ELR (cell line): ENCODE measurements around the gene ZBTB11.
A peak's percentile ranks its signal among the peaks of the same experiment; 100 is the strongest.
"Not testable (repeated sequence)": the region's sequence is repeated elsewhere in the genome, so short reads cannot be mapped to it uniquely, and the experiment has no call there.

Experiments used
- DNase-seq: peaks from one replicate; pipeline ENCODE4 v3.0.0-alpha.2; 2015; ENCODE audit warnings: low read depth

The ZBTB11 gene

DNA sequence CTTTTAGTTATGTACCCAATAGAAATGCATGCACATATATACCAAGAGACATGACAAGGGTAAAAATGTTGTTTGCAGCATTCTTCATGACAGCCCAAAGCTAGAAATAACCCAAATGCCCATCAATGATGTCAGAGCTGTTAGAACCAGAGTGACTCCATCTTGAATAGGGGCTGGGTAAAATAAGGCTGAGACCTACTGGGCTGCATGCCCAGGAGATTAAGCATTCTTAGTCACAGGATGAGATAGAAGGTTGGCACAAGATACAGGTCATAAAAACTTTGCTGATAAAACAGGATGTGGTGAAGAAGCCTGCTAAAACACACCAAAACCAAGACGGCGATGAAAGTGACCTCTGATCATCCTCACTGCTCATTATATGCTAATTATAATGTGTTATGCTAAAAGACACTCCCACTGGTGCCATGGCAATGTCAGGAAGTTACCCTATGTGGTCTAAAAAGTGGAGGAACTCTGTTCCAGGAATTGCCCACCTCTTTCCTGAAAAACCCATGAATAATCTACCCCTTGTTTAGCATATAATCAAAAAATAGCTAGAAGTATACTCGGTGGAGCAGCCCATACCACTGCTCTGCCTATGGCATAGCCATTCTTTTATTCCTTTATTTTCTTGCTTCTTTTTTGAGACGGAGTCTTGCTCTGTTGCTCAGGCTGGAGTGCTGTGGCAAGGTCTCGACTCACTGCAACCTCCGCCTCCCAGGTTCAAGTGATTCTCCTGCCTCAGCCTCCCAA, 32.9 kb downstream of the ZBTB11 start:
- DNase-seq, result peak; percentile 87

DNA sequence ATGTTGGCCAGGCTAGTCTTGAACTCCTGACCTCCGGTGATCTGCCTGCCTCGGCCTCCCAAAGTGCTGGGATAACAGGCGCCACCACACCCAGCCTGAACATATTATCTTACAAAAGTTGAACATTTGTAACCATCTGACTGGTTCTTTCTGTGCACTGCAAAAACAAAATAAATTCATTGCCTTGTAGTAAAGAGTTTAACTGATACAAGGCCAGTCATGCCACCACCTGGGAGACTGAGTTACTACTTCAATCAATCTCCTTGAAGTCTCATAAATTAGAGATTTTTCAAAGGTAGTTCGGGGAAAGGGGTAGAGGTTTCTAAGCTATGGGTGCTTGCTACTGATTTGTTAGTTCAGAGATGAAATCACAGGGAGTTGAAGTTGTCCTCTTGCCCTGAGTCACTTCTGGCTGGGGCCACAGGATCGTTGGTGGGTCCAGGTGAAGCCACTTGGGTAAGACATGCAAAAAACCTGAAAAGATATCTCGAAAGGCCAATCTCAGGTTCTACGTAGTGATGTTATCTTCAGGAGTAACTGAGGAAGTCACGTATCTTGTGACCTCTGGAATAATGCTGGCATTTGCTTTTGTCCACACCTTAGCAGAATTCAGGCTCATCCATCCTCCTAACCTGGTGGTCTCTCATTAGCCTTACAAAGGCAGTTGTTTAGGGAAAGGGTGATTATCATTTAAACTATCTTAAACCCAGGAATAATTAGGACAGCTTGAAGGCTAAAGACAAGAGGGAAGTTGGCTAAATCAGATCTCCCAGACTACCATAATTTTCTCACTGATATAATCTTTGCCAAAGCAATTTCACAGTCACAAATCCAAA, 33.7 kb downstream of the ZBTB11 start:
- no peak for DNase-seq

DNA sequence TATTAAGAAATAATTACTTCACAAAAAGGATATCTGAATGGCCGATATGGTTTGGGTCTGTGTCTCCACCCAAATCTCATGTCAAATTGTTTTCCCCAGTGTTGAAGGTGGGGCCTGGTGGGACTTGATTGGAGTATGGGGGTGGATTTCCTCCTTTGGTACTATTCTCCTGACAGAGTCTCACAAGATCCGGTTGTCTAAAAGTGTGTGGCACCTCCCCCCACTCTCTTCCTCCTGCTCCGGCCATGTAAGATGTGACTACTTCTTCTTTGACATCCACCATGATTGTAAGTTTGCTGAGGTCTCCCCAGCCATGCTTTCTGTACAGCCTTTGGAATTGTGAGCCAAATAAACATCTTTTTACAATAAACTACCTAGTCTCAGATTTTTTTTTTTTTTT, 34.5 kb downstream of the ZBTB11 start:
- no peak for DNase-seq

DNA sequence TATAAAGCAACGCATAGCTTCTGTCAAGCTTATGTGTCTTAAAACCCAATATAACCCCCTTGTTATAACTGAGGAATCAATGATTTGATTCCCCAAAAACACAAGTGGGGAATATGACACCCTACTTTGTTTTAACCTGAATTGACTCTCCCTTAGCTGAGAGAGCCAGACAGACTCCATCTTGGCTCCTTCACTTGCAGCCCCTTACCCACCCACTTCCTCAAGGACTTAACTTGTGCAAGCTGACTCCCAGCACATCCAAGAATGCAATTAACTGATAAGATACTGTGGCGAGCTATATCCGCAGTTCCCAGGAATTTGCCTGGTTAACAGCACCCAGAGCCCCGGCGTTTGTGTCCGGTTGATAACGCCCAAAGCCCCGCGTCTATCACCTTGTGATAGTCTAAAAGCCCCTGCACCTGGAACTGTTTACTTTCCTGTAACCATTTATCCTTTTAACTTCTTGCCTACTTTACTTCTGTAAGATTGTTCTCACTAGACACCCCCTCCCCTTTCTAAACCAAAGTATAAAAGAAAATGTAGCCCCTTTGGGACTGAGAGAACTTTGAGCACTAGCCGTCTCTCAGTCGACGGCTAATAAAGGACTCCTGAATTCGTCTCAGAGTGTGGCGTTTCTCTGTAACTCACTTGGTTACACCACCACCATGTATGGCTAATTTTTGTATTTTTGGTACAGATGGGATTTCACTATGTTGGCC, 35.4 kb downstream of the ZBTB11 start:
- DNase-seq, result not testable (repeated sequence)

DNA sequence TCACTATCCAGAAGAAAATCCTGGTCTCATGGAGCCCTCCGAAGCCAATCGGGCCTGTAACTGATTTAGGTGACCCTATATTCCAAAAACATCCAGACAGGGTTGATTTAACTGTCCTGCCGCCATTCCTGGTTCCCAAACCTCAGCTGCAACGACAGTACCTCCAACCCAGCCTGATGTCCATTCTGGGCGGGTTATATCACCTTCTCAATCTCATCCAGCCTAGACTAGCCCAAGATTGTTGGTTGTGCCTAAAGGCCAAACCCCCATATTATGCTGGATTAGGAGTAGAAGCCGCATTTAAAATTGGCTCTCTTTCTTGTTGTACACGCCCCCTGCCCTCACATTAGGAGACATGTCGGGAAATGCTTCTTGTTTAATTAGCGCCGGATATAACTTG, 36.7 kb downstream of the ZBTB11 start:
- no peak for DNase-seq

DNA sequence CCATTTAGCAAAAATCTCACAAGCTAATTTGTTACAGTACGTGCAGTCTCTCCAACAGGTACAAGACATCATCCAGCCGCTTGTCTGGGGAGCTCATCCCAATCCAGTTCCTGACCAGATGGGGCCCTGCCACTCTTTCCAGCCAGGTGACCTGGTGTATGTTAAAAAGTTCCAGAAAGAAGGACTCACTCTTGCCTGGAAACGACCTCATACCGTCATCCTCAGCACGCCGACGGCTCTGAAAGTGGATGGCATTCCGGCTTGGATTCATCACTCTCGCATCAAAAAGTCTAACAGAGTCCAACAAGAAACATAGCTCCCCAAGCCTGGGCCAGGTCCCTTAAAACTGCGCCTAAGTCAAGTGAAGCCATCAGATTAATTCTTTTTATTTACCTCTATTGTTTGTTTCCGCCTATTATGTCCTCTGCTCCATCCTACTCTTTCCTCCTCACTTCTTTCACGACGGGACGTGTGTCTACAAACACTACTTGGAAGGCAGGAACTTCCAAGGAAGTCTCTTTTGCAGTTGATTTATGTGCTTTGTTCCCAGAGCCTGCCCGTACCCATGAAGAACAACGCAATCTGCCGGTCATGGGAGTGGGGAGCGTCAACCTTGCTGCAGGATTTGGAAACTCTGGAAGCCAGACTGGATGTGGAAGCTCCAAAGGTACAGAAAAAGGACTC, 37.5 kb downstream of the ZBTB11 start:
- DNase-seq, result no peak

DNA sequence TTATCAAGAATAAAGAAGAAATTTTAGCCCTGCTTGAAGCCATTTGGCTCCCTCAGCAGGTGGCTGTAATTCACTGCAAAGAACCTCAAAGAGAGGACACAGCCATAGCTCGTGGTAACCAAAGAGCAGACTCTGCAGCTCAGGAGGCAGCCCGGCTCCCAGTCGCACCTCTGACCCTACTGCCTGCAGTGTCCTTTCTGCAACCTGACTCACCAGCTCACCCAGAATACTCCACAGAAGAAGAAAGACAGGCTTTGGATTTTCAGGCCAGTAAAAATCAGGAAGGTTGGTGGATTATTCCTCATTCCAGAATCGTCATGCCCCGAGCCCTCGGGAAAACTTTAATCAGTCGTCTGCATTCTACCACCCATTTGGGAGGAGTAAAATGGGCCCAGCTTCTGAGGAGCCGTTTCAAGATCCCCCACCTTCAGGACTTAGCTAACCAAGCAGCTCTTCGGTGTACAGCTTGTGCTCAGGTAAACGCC, 38.6 kb downstream of the ZBTB11 start:
- no peak for DNase-seq

DNA sequence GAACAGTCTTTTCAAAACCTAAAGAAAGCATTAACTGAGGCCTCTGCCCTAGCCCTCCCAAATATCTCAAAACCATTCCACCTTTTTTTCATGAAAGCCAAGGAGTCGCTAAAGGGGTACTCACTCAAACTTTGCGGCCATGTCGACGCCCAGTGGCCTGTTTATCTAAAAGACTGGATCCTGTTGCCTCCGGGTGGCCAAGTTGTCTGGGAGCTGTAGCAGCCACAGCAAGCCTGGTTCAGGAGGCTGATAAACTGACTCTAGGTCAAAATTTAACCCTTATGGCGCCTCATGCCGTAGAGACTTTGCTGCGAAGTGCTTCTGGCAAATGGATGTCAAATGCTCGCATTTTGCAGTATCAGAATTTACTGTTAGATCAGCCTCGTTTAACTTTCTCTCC, 39.5 kb downstream of the ZBTB11 start:
- DNase-seq, result no peak

DNA sequence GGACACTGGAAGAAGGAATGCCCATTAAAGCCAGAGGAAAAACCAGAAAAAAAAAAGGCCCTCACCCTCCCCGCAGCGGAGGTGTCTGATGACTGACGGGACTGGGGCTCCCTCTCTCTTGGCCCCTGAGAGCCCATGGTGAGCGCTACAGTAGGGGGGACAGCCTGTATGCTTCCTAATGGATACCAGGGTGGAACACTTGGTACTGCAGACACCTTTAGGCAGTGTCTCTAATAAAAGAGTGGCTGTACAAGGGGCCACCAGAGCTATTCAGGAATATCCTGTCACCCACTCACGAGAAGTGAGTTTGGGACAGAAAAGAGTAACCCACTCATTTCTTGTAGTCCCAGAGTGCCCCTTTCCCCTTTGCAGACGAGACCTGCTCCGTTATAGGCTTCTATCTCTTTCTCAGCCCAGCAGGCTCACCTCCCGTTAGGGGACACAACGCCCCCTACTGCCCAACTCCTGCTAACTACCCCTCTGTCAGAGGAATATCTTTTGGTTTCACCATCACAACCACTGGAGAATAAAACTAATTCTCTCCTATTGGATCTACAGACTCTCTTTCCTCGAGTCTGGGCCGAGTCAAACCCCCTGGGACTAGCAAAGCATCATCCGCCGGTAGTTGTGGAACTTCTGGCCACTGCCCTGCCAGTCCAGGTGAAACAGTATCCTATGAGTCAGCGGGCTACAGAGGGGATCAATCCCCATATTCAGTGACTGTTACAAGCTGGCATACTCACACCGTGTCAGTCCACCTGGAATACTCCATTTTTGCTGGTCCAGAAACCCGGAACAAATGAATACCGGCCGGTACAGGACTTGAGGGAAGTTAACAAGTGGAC, 40.8 kb downstream of the ZBTB11 start:
- DNase-seq, result peak; percentile 62

DNA sequence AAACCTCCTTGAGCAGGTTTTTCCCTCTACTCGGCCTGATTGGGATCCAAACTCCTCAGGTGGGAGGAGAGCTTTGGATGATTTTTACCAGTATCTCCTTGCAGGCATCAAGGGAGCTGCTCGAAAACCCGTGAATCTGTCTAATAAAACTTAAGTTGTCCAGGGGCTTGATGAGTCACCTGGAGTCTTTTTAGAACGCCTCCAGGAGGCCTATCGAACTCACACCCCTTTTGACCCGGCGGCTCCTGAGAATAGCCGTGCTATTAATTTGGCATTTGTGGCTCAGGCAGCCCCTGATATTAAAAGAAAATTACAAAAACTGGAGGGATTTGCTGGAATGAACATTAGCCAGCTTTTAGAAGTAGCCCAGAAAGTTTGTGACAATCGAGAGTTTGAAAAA, 41.6 kb downstream of the ZBTB11 start:
- DNase-seq, result peak; percentile 8

DNA sequence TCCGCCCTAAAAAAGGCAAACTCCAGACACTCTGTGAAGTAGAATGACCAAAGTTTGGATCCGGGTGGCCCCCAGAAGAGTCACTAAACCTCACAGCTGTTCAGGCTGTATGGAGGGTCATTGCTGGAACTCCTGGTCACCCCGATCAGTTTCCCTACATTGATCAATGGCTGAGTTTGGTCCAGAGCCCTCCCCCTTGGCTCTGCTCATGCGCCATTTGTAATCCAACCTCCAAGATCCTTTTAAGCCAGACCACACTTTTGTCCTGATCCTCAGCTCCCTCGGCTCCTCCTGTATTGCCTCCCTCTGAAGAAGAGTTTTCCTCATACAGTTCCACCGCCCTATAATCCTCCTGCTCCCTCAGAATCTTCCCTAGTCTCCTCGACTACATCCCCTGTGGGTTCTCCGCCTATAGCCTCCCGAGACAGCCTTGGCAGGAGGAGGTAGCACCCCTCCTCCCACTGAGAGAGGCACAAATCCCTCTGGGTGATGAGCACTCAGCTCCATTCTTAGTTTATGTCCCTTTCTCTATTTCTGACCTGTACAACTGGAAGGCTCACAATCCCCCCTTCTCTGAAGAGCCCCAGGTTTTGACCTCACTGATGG, 42.2 kb downstream of the ZBTB11 start:
- DNase-seq, result no peak

DNA sequence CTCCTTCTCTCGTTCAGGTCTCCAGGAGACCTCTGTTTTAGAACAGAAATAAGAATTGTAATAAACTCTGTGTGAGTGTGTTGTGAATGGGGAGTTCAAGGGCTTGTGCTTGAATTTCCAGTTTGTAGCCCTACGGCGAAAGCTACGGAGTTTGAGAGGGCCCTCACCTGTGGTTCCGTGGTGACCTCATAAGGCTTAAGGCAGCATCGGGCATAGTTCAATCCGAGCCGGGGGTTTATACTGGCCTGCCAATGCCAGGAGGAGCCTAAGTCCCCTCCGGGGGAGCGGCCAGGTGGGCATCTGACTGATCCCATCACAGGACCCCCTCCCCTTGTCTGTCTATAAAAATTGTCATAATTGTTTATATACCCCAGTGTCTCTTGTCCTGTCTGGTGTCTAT, 43.7 kb downstream of the ZBTB11 start:
- DNase-seq, result no peak

DNA sequence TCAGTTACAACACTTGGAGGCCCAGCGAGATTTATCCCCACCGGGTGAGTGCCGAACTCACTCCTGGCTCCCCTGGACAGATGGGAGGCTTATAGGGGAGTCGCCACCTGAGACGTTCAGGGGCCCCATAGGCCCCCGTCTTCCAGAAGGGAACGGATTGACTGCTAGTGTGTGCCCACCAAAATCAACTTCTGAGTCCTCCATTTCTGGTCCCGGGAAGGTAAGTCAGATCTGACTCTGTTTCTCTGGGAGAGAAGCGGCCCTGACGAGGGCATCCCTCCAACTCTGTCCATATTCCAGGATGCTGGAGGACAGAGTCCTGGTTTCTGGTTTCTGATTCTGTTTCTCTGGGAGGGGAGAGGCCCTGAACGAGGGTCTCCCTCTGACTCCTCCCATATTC, 44.3 kb downstream of the ZBTB11 start:
- no peak for DNase-seq

DNA sequence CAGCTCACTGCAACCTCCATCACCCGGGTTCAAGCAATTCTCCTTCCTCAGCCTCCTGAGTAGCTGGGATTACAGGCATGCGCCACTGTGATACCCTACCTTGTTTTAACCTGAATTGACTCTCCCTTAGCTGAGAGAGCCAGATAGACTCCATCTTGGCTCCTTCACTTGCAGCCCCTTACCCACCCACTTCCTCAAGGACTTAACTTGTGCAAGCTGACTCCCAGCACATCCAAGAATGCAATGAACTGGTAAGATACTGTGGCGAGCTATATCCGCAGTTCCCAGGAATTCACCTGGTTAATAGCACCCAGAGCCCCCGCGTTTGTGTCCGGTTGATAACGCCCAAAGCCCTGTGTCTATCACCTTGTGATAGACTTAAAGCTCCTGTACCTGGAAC, 45.0 kb downstream of the ZBTB11 start:
- not testable (repeated sequence) for DNase-seq

DNA sequence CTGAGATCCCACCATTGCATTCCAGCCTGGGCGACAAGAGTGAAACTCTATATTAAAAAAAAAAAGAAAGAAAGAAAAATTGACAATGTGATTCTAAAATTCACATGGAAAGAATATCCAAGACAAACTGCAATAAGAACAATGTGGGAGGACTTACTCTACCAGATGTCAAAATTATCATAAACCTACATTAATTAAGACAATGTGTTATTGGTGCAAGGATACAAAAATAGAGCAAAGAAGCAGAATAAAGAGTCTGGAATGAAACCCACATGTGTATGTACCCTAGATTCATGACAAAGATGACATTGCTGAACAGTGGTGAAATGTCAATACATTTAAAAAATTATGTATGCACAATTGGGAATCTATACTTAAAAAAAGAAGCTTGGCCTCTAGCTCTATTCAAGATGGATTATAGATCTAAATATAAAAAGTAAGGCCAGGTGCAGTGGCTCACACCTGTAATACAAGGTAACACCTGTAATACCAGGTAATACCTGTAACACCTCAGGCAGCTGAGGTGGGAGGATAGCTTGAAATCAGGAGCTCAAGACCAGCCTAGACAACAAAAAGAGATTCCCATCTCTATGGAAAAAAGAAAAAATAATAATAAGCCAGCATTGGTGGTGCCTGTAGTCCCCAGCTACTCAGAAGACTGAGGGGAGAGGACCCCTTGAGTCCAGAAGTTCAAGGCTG, 45.7 kb downstream of the ZBTB11 start:
- no peak for DNase-seq

DNA sequence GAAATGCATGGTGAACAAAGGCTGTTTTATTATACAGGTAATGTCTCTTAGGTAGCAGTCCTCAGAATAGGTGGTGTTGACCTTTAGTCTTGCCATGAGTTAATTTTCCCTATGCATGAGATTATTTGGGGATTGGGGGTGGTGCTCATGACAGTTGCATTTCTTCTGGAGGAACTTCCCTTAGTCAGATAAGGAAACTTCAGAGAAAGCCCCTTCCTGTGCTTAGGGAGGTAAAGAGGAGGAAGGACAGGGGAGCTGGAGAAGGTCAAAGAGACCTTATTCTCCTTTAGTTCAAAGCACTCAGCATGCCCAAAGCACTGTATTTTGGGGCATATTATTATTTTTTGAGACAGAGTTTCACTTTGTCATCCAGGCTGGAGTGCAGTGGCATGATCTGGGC, 47.7 kb downstream of the ZBTB11 start:
- DNase-seq, result no peak

DNA sequence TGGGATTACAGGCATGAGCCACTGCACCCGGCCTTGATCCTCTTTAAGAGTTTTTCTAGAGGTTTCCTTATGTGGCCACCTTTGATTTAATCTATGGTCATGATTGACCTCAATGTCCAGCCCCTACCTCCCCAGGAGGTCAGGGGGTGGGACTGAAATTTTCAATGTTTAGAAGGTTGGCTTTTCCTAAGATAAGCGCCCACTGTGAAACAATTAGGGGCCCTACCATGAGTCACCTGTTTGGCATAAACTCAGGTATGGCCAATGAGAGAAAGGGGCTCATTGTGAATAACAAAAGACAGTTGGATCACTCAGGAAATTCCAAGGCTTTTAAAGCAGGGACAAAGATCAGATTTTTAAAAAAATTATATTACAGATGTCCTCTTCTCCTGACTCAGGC, 51.1 kb downstream of the ZBTB11 start:
- no peak for DNase-seq

DNA sequence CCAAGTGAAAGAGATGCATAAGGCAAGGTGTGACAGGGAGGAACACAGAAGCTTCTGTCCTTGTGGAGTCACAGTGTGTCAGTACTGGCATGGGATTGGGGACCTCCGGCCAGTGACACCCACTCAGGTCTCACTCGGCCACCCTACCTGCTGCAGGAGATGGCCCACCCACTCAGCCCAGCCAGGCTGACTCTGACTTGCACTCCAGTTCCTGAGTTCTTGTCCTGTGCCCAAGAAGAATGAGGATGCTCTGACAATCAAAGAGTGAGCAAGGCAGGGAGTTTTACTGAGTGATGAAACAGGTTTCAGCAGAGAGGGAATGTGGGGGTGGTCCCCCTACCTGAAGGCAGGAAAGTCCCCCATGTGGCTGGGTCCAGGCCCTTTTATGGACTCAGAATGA, 52.1 kb downstream of the ZBTB11 start:
- no peak for DNase-seq

DNA sequence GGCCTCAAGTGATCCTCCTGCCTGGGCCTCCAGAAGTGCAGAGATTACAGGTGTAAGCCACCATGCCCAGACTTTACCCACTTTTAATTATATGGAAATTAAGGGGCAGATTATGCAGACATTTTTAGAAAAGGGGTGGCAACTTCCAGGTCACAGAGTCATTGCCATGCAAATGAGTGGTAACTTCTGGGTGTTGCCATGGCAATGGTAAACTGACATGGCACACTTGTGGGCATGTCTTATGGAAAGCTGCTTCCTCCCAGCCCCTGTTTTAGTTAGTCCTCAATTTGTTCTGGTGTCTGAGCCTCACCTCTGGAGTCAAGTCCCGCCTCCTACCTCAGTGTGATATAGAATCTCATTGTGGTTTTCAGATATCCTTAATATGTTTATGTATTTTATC, 53.3 kb downstream of the ZBTB11 start:
- DNase-seq, result no peak

DNA sequence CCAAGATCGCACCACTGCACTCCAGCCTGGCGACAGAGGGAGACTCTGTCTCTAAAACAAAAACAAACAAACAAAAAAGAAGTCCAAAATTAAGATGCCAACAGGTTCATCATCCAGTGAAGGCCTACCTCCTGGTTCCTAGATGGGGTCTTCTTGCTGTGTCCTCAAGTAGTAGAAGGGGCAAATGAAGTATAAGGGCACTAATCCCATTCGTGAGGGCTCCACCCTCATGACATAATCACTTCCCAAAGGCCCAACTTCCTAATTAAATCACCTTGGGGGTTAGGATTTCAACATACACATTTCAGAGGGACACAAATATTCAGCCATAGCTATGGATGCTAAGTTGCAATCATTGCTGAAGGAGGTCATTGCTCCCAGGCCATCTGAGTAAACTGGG, 57.2 kb downstream of the ZBTB11 start:
- no peak for DNase-seq
